IMR-90 (cell line): ENCODE results near the gene ATP8B2. TPM values are rescaled to one million over a fixed set of nuclear protein-coding genes. Genes with fewer than 3 reads are reported as not detected.

Experiments used
- ATAC-seq: fragments of 200-7000 bp; cut with Tn5 transposase; 2 replicates; pipeline ENCODE4 v1.9.1; 2020; ENCODE audit warnings: low read depth, mild to moderate bottlenecking, moderate library complexity
- BruUV-seq: library from RNA; stranded (reverse); fragments of 400-500 nt; replicated peaks from 2 replicates; lab custom pipeline; 2021; lab: Mats Ljungman, UMichigan
- CTCF ChIA-PET: fragments of 300-600 bp; formaldehyde crosslinking; extraction: SDS; loops from one replicate; lab custom pipeline; 2021; ENCODE audit warnings: antibody characterized with exemption; lab: Yijun Ruan, JAX
- POLR2A ChIA-PET: fragments of 300-600 bp; sonication (Branson Sonifier 250); formaldehyde crosslinking; loops from one replicate; lab custom pipeline; 2022; ENCODE audit warnings: antibody characterized with exemption; ENCODE audit not compliant: unreplicated experiment; lab: Charles Lee
- DNase-seq: peaks from one replicate; pipeline ENCODE4 v3.0.0; 2013
- H2AFZ ChIP-seq: replicated peaks from 2 replicates; pipeline ENCODE3; 2013; ENCODE audit warnings: low read length, mild to moderate bottlenecking; ENCODE audit not compliant: poor library complexity
- H2AK5ac ChIP-seq: 2 replicates; pipeline ENCODE4 v1.6.1; 2013; ENCODE audit warnings: low read depth, low read length, inconsistent platforms
- H2AK9ac ChIP-seq: replicated peaks from 2 replicates; pipeline ENCODE3; 2013; ENCODE audit warnings: mild to moderate bottlenecking, low read depth, low read length, moderate library complexity; ENCODE audit not compliant: poor library complexity
- H2BK120ac ChIP-seq: 2 replicates; pipeline ENCODE4 v1.6.1; 2013; ENCODE audit warnings: low read depth, low read length, inconsistent platforms
- H2BK15ac ChIP-seq: 3 replicates; pipeline ENCODE4 v1.6.1; 2013; ENCODE audit warnings: low read depth, low read length, inconsistent platforms
- H2BK20ac ChIP-seq: 2 replicates; pipeline ENCODE4 v1.6.1; 2013; ENCODE audit warnings: low read depth, mild to moderate bottlenecking, inconsistent platforms, low read length, moderate library complexity
- H2BK5ac ChIP-seq: 2 replicates; pipeline ENCODE4 v1.6.1; 2013; ENCODE audit warnings: mild to moderate bottlenecking, low read depth, low read length, inconsistent platforms; ENCODE audit not compliant: poor library complexity, severe bottlenecking
- H3K14ac ChIP-seq: replicated peaks from 2 replicates; pipeline ENCODE4 v1.6.1; 2013; ENCODE audit warnings: low read depth, low read length, inconsistent platforms
- H3K18ac ChIP-seq: 2 replicates; pipeline ENCODE4 v1.6.1; 2013; ENCODE audit warnings: low read depth, low read length, control low read depth
- H3K23ac ChIP-seq: 2 replicates; pipeline ENCODE4 v1.6.1; 2013; ENCODE audit warnings: low read depth, low read length, inconsistent platforms
- H3K27ac ChIP-seq: 2 replicates; pipeline ENCODE4 v1.5.1; 2013; ENCODE audit warnings: mild to moderate bottlenecking, control low read depth, low read length; ENCODE audit not compliant: insufficient read depth
- H3K27me3 ChIP-seq: 2 replicates; pipeline ENCODE4 v1.6.1; 2013; ENCODE audit warnings: low read length; ENCODE audit not compliant: control insufficient read depth, insufficient read depth
- H3K36me3 ChIP-seq: 2 replicates; pipeline ENCODE4 v1.6.1; 2013; ENCODE audit warnings: low read length, mixed read lengths; ENCODE audit not compliant: control insufficient read depth, insufficient read depth
- H3K4ac ChIP-seq: 2 replicates; pipeline ENCODE4 v1.6.1; 2013; ENCODE audit warnings: low read depth, low read length, inconsistent platforms
- H3K4me1 ChIP-seq: 2 replicates; pipeline ENCODE4 v1.6.1; 2013; ENCODE audit warnings: low read length, mixed read lengths; ENCODE audit not compliant: control insufficient read depth, insufficient read depth
- H3K4me2 ChIP-seq: 2 replicates; pipeline ENCODE4 v1.6.1; 2013; ENCODE audit warnings: low read depth, mild to moderate bottlenecking, control low read depth, low read length, moderate library complexity
- H3K4me3 ChIP-seq: 2 replicates; pipeline ENCODE4 v1.5.1; 2013; ENCODE audit warnings: low read depth, mild to moderate bottlenecking, control low read depth, low read length, moderate library complexity; ENCODE audit not compliant: insufficient read depth
- H3K56ac ChIP-seq: 2 replicates; pipeline ENCODE4 v1.6.1; 2013; ENCODE audit warnings: low read length, inconsistent platforms; ENCODE audit not compliant: insufficient read depth; ENCODE audit errors: extremely low read depth
- H3K79me1 ChIP-seq, 2 experiments: 2 replicates each; pipeline ENCODE4 v1.6.1; 2013; ENCODE audit warnings: low read length in 2 of 2, inconsistent platforms in 1 of 2, low read depth in 1 of 2
- H3K9ac ChIP-seq: 2 replicates; pipeline ENCODE4 v1.6.1; 2013; ENCODE audit warnings: low read depth, low read length, control low read depth
- H3K9me1 ChIP-seq: 2 replicates; pipeline ENCODE4 v1.6.1; 2013; ENCODE audit warnings: low read length, inconsistent platforms; ENCODE audit not compliant: insufficient read depth
- H3K9me3 ChIP-seq: 2 replicates; pipeline ENCODE4 v1.6.1; 2013; ENCODE audit warnings: low read length; ENCODE audit not compliant: control insufficient read depth, insufficient read depth
- H4K20me1 ChIP-seq: 2 replicates; pipeline ENCODE4 v1.6.1; 2013; ENCODE audit warnings: low read length, inconsistent platforms; ENCODE audit not compliant: insufficient read depth
- H4K5ac ChIP-seq: 2 replicates; pipeline ENCODE4 v1.6.1; 2013; ENCODE audit warnings: mild to moderate bottlenecking, low read depth, low read length, control low read depth
- H4K8ac ChIP-seq, 2 experiments: 2 replicates each; pipeline ENCODE4 v1.6.1; 2013; ENCODE audit warnings: low read depth in 2 of 2, low read length in 2 of 2, control low read depth in 1 of 2, inconsistent platforms in 1 of 2
- H4K91ac ChIP-seq: 2 replicates; pipeline ENCODE4 v1.6.1; 2013; ENCODE audit warnings: low read depth, low read length, inconsistent platforms; ENCODE audit not compliant: insufficient read depth
- BHLHE40 ChIP-seq: fragments of 150-350 bp; IDR thresholded peaks from 2 replicates; pipeline ENCODE4 v1.6.1; 2016; ENCODE audit warnings: mild to moderate bottlenecking, low read depth, low read length
- CEBPB ChIP-seq: IDR thresholded peaks from 2 replicates; pipeline ENCODE4 v1.6.1; 2012; ENCODE audit warnings: low read depth, low read length, improper control_type of control experiment
- CHD1 ChIP-seq: IDR thresholded peaks from 2 replicates; pipeline ENCODE4 v1.6.1; 2012; ENCODE audit warnings: low read depth, low read length, improper control_type of control experiment
- ELK1 ChIP-seq: fragments of 150-350 bp; IDR thresholded peaks from 2 replicates; pipeline ENCODE4 v1.6.1; 2016; ENCODE audit warnings: low read depth, mild to moderate bottlenecking, low read length, moderate library complexity, borderline replicate concordance
- FOS ChIP-seq: fragments of 150-350 bp; IDR thresholded peaks from 2 replicates; pipeline ENCODE4 v1.6.1; 2016; ENCODE audit warnings: low read depth, low read length
- MAFK ChIP-seq: IDR thresholded peaks from 2 replicates; pipeline ENCODE4 v1.6.1; 2012; ENCODE audit warnings: low read depth, low read length, improper control_type of control experiment
- MAZ ChIP-seq: IDR thresholded peaks from 2 replicates; pipeline ENCODE4 v1.6.1; 2012; ENCODE audit warnings: low read depth, mild to moderate bottlenecking, low read length, improper control_type of control experiment, moderate library complexity, borderline replicate concordance
- MXI1 ChIP-seq: IDR thresholded peaks from 2 replicates; pipeline ENCODE4 v1.6.1; 2012; ENCODE audit warnings: low read depth, mild to moderate bottlenecking, low read length, moderate library complexity, borderline replicate concordance
- NFE2L2 ChIP-seq: fragments of 150-350 bp; IDR thresholded peaks from 2 replicates; pipeline ENCODE4 v1.6.1; 2016; ENCODE audit warnings: low read depth, mild to moderate bottlenecking, low read length
- POLR2A ChIP-seq: IDR thresholded peaks from 2 replicates; pipeline ENCODE4 v1.6.1; 2012; ENCODE audit warnings: mild to moderate bottlenecking, low read depth, low read length
- RAD21 ChIP-seq: IDR thresholded peaks from 2 replicates; pipeline ENCODE4 v1.6.1; 2012; ENCODE audit warnings: low read length, improper control_type of control experiment
- RCOR1 ChIP-seq: IDR thresholded peaks from 2 replicates; pipeline ENCODE4 v1.6.1; 2012; ENCODE audit warnings: mild to moderate bottlenecking, low read length, improper control_type of control experiment; ENCODE audit not compliant: insufficient replicate concordance
- RFX5 ChIP-seq: IDR thresholded peaks from 2 replicates; pipeline ENCODE4 v1.8.0; 2012; ENCODE audit warnings: low read depth, mild to moderate bottlenecking, low read length, moderate library complexity
- SMC3 ChIP-seq: fragments of 150-350 bp; IDR thresholded peaks from 2 replicates; pipeline ENCODE4 v1.6.1; 2016; ENCODE audit warnings: low read depth, mild to moderate bottlenecking, antibody characterized with exemption, low read length, moderate library complexity
- WGBS, 2 experiments: methylation state at CpG; one replicate each; pipeline versions ENCODE4 v1.1.5 to v1.1.7; 2013; ENCODE audit warnings: missing lambda C conversion rate in 2 of 2; ENCODE audit not compliant: insufficient read length in 1 of 2; ENCODE audit errors: extremely low coverage in 2 of 2; 5-methylcytosine and 5-hydroxymethylcytosine counted together
- dilution Hi-C: fragments of 300-500 bp; cut with HindIII; formaldehyde crosslinking; loops from one replicate; pipeline ENCODE4 v1.14.3; 2018; ENCODE audit warnings: low sequenced_read_pairs; ENCODE audit not compliant: unreplicated experiment
- in situ Hi-C: fragments of 300-500 bp; cut with MboI; formaldehyde crosslinking; loops from 3 replicates; pipeline ENCODE4 v1.14.3; 2019; ENCODE audit warnings: low sequenced_read_pairs, inconsistent platforms, mixed read lengths
- intact Hi-C: fragments of 100-400 bp; cut with micrococcal nuclease; formaldehyde crosslinking; loops from 2 replicates; pipeline ENCODE4 v1.10.0; 2022
- polyA plus RNA-seq, 3 experiments: library from polyadenylated mRNA; depleted of rRNA; stranded (reverse); fragments of >200 nt; gene quantifications; 2 replicates each; pipeline ENCODE4 v1.2.3, GENCODE V29; 2012; ENCODE audit warnings: low replicate concordance in 1 of 3
- total RNA-seq: library from RNA; depleted of rRNA; stranded (reverse); fragments of >200 nt; gene quantifications from 2 replicates; pipeline ENCODE4 v1.2.3, GENCODE V29; 2012
- TF ChIP-seq, protein P1 (sequence below): conservative IDR thresholded peaks from 2 replicates; pipeline ENCODE4 v1.5.1; 2012; ENCODE audit warnings: mild to moderate bottlenecking, low read depth, low read length, improper control_type of control experiment
- TF ChIP-seq, protein P2 (sequence below): fragments of 150-350 bp; IDR thresholded peaks from 2 replicates; pipeline ENCODE4 v1.6.1; 2017; ENCODE audit warnings: mild to moderate bottlenecking, antibody characterized with exemption, low read length, low read depth

Gene ATP8B2
- total and polyA plus RNA-seq, 2 of the 4 experiments (the other 2 are of a cell fraction), result 79.4 to 91.0 TPM

- CTCF ChIA-PET, result no interaction called here
- H3K14ac ChIP-seq, result no peak overlapping the region
- 71% methylated on average over 4 of the region's 7 CpGs; no CpG with 5 or more reads in 1 of the 2 experiments for WGBS, 2 experiments
- ATAC-seq (no peak), DNase-seq (no peak)
- no peak overlapping the region for H2BK5ac ChIP-seq
- in situ Hi-C loops (no loop called here), intact Hi-C loops (no loop called here), dilution Hi-C loops (no loop called here)
- peaks cover 10% of the 10 kb centered on the region; the same call in 1 of the 2 replicates for H4K20me1 ChIP-seq
- no peaks in the 10 kb centered on the region for H3K4me1 ChIP-seq
- peaks cover 12 to 39% of the 10 kb centered on the region in 2 experiments for H3K79me1 ChIP-seq
- H2BK120ac ChIP-seq, result no peak overlapping the region
- TF ChIP-seq ELK1 (no peak), NFE2L2 (no peak), MXI1 (no peak), CEBPB (no peak), SMC3 (no peak), RFX5 (no peak), RAD21 (no peak), POLR2A (no peak), MAZ (no peak), MAFK (no peak), RCOR1 (no peak), CHD1 (no peak), BHLHE40 (no peak), FOS (no peak)
- TF ChIP-seq, protein P1, sequence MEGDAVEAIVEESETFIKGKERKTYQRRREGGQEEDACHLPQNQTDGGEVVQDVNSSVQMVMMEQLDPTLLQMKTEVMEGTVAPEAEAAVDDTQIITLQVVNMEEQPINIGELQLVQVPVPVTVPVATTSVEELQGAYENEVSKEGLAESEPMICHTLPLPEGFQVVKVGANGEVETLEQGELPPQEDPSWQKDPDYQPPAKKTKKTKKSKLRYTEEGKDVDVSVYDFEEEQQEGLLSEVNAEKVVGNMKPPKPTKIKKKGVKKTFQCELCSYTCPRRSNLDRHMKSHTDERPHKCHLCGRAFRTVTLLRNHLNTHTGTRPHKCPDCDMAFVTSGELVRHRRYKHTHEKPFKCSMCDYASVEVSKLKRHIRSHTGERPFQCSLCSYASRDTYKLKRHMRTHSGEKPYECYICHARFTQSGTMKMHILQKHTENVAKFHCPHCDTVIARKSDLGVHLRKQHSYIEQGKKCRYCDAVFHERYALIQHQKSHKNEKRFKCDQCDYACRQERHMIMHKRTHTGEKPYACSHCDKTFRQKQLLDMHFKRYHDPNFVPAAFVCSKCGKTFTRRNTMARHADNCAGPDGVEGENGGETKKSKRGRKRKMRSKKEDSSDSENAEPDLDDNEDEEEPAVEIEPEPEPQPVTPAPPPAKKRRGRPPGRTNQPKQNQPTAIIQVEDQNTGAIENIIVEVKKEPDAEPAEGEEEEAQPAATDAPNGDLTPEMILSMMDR, result no peak
- TF ChIP-seq, protein P2, sequence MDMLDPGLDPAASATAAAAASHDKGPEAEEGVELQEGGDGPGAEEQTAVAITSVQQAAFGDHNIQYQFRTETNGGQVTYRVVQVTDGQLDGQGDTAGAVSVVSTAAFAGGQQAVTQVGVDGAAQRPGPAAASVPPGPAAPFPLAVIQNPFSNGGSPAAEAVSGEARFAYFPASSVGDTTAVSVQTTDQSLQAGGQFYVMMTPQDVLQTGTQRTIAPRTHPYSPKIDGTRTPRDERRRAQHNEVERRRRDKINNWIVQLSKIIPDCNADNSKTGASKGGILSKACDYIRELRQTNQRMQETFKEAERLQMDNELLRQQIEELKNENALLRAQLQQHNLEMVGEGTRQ, result no peak
- no peak overlapping the region for H3K27ac ChIP-seq
- no peak overlapping the region for H2BK15ac ChIP-seq
- no peak overlapping the region for H3K9ac ChIP-seq
- H3K9me3 ChIP-seq, result no peaks in the 10 kb centered on the region
- H3K9me1 ChIP-seq, result peaks cover 7% of the 10 kb centered on the region; the same call in 1 of the 2 replicates
- no peak overlapping the region for H2AK5ac ChIP-seq
- no peak overlapping the region for H4K8ac ChIP-seq
- POLR2A ChIA-PET, result no interaction called here
- no peak overlapping the region for H3K4ac ChIP-seq
- no peak overlapping the region for H3K23ac ChIP-seq
- no peak overlapping the region for H4K5ac ChIP-seq
- H2AFZ ChIP-seq, result no peak overlapping the region
- H3K36me3 ChIP-seq, result peaks cover 86% of the 10 kb centered on the region
- peak overlapping the region; percentile 82 for H2AK9ac ChIP-seq
- H3K4me3 ChIP-seq, result no peak overlapping the region
- H4K91ac ChIP-seq, result no peak overlapping the region
- no peak overlapping the region for H3K56ac ChIP-seq
- no TSS peak for BruUV-seq
- no peak overlapping the region for H3K4me2 ChIP-seq
- no peak overlapping the region for H3K18ac ChIP-seq
- no peak overlapping the region for H2BK20ac ChIP-seq
- H3K27me3 ChIP-seq, result no peaks in the 10 kb centered on the region
Measured at GRCh38 chr1:154342132-154342531, 16.8 kb downstream of the ATP8B2 start.
